ENCODE measurements around the gene NDE1. TPM values are rescaled to one million over a fixed set of nuclear protein-coding genes. Genes with fewer than 3 reads are reported as not detected.
"Not testable (repeated sequence)": the region's sequence is repeated elsewhere in the genome, so short reads cannot be mapped to it uniquely, and the experiment has no call there.

The NDE1 gene
- total and polyA plus RNA-seq, 9 of the 15 experiments (the other 6 are each of a cell fraction or from before 2014, with no cell fraction given): 3.1 to 59.9 (median 30.0) TPM

GRCh38 chr16:15725641-15726240 lies 75.7 kb downstream of the NDE1 start:
- no peaks in the 10 kb centered on the region for H3K27me3 ChIP-seq (ENCODE audit: control insufficient read depth in 2 of 2, insufficient read depth in 2 of 2, low read length in 2 of 2)
- no peaks in the 10 kb centered on the region for H3K79me2 ChIP-seq (ENCODE audit: control insufficient read depth, insufficient read depth, low read length)
- H3K9ac ChIP-seq (ENCODE audit: insufficient read depth in 1 of 2, low read depth in 2 of 2, low read length in 2 of 2): no peak overlapping the region
- no peak overlapping the region for H2AFZ ChIP-seq (ENCODE audit: low read depth, low read length)
- H3K9me1 ChIP-seq (ENCODE audit: control insufficient read depth, insufficient read depth, low read length): no peaks in the 10 kb centered on the region
- H3K27ac ChIP-seq (ENCODE audit: extremely low read depth, low read depth, low read length): no peak overlapping the region
- H4K20me1 ChIP-seq (replicated peaks; ENCODE audit: control insufficient read depth, insufficient read depth, low read length): no peaks in the 10 kb centered on the region
- ChIA-PET POLR2A (no interaction called here), CTCF (ENCODE audit: low intra/inter-chr PET ratio) (no interaction called here)
- in situ Hi-C loops (cut with MboI) (no loop called here), intact Hi-C loops (cut with micrococcal nuclease) (no loop called here)
- peaks cover 17% of the 10 kb centered on the region; the same call in 1 of the 3 replicates for H3K36me3 ChIP-seq (ENCODE audit: control insufficient read depth, insufficient read depth, low read length)
- no peaks in the 10 kb centered on the region for H3K9me3 ChIP-seq (replicated peaks; ENCODE audit: control insufficient read depth, insufficient read depth, low read depth, low read length)
- H3K4me2 ChIP-seq (ENCODE audit: insufficient read depth, low read length): no peak overlapping the region
- H3K4me1 ChIP-seq (replicated peaks in 1 of 2; ENCODE audit: control insufficient read depth in 2 of 2, insufficient read depth in 2 of 2, low read length in 2 of 2): no peaks in the 10 kb centered on the region; a peak in 1 of 5 replicates
- 55% methylated on average over 4 of the region's 5 CpGs for WGBS (ENCODE audit: insufficient coverage, low coverage, missing lambda C conversion rate)
- DNase-seq (ENCODE audit: extremely low read depth in 1 of 4, low spot score in 3 of 4): no peak
- no peak for ATAC-seq
- TF ChIP-seq ZNF764 (CRISPR knock-in tag; IDR thresholded peaks at IDR 0.05; ENCODE audit: low read depth) (no peak), BCOR (IDR thresholded peaks at IDR 0.05) (peak; percentile 40; the same call in 1 of the 2 replicates), ZNF282 (CRISPR knock-in tag; IDR thresholded peaks at IDR 0.05) (no peak)
- TSS peak; percentile 35 for BruUV-seq (replicated peaks)
- FAIRE-seq: no peak
- no peak overlapping the region for H3K4me3 ChIP-seq

- Histone ChIP-seq H3K4me1 (replicated peaks in 1 of 2; ENCODE audit: control insufficient read depth in 2 of 2, insufficient read depth in 2 of 2, low read length in 2 of 2) (no peaks in the 10 kb centered on the region; a peak in 1 of 5 replicates), H3K9me1 (ENCODE audit: control insufficient read depth, insufficient read depth, low read length) (no peaks in the 10 kb centered on the region), H3K9me3 (replicated peaks; ENCODE audit: control insufficient read depth, insufficient read depth, low read depth, low read length) (no peaks in the 10 kb centered on the region), H4K20me1 (replicated peaks; ENCODE audit: control insufficient read depth, insufficient read depth, low read length) (no peaks in the 10 kb centered on the region), H3K79me2 (ENCODE audit: control insufficient read depth, insufficient read depth, low read length) (no peaks in the 10 kb centered on the region), H3K4me2 (ENCODE audit: insufficient read depth, low read length) (no peak overlapping the region), H3K36me3 (ENCODE audit: control insufficient read depth, insufficient read depth, low read length) (peaks cover 15% of the 10 kb centered on the region; the same call in 1 of the 3 replicates), H3K9ac (ENCODE audit: insufficient read depth in 1 of 2, low read depth in 2 of 2, low read length in 2 of 2) (peak overlapping the region in 1 of 2 experiments; percentile 39; a peak in 2 of 4 replicates), H3K4me3 (no peak overlapping the region), H2AFZ (ENCODE audit: low read depth, low read length) (no peak overlapping the region), H3K27ac (ENCODE audit: extremely low read depth, low read depth, low read length) (no peak overlapping the region), H3K27me3 (ENCODE audit: control insufficient read depth in 2 of 2, insufficient read depth in 2 of 2, low read length in 2 of 2) (no peaks in the 10 kb centered on the region)
- intact Hi-C loops (cut with micrococcal nuclease) (no loop called here), in situ Hi-C loops (cut with MboI) (no loop called here)
- TF ChIP-seq CEBPG (CRISPR knock-in tag; IDR thresholded peaks at IDR 0.05) (no peak), CEBPG (tag; conservative IDR thresholded peaks at IDR 0.05 in 1 of 2, IDR thresholded peaks at IDR 0.05 in 1 of 2) (no peak), POLR2G (IDR thresholded peaks at IDR 0.05; ENCODE audit: low read depth, low read length) (peak; percentile 45)
- no TSS peak for BruUV-seq (replicated peaks)
- CTCF ChIA-PET (ENCODE audit: low intra/inter-chr PET ratio): no interaction called here
- POLR2A ChIA-PET: no interaction called here
- DNase-seq (ENCODE audit: extremely low read depth in 1 of 4, low spot score in 3 of 4): no peak
- WGBS (ENCODE audit: insufficient coverage, low coverage, missing lambda C conversion rate): 71% methylated on average over 13 of the region's 18 CpGs
- ATAC-seq: no peak
- no peak for FAIRE-seq
Observed at GRCh38 chr16:15726715-15727114, 76.7 kb downstream of the NDE1 start.

- H3K27ac ChIP-seq (ENCODE audit: extremely low read depth, low read depth, low read length); H3K27me3 ChIP-seq (ENCODE audit: control insufficient read depth in 2 of 2, insufficient read depth in 2 of 2, low read length in 2 of 2); H3K4me1 ChIP-seq (replicated peaks in 1 of 2; ENCODE audit: control insufficient read depth in 2 of 2, insufficient read depth in 2 of 2, low read length in 2 of 2); DNase-seq (ENCODE audit: extremely low read depth in 1 of 4, low spot score in 3 of 4); ATAC-seq; H3K9me1 ChIP-seq (ENCODE audit: control insufficient read depth, insufficient read depth, low read length); CTCF ChIA-PET (ENCODE audit: low intra/inter-chr PET ratio); H3K4me2 ChIP-seq (ENCODE audit: insufficient read depth, low read length); FAIRE-seq; H3K79me2 ChIP-seq (ENCODE audit: control insufficient read depth, insufficient read depth, low read length); in situ Hi-C loops (cut with MboI); intact Hi-C loops (cut with micrococcal nuclease); H3K4me3 ChIP-seq; BruUV-seq (replicated peaks); H3K9me3 ChIP-seq (replicated peaks; ENCODE audit: control insufficient read depth, insufficient read depth, low read depth, low read length); H2AFZ ChIP-seq (ENCODE audit: low read depth, low read length); H3K9ac ChIP-seq (ENCODE audit: insufficient read depth in 1 of 2, low read depth in 2 of 2, low read length in 2 of 2); H4K20me1 ChIP-seq (replicated peaks; ENCODE audit: control insufficient read depth, insufficient read depth, low read length): not testable (repeated sequence)
- WGBS (ENCODE audit: insufficient coverage, low coverage, missing lambda C conversion rate): 83% methylated on average over 5 of the region's 5 CpGs
- peaks cover 15% of the 10 kb centered on the region; the same call in 1 of the 3 replicates for H3K36me3 ChIP-seq (ENCODE audit: control insufficient read depth, insufficient read depth, low read length)
- POLR2A ChIA-PET: interaction anchor here (0.7 to 0.8 kb wide), 2 partner anchors 12 to 20 kb away, joined by 3 read pairs; no protein-coding TSS in a partner anchor
Observed at GRCh38 chr16:15727697-15728096, 77.7 kb downstream of the NDE1 start.
